ENCODE measurements around the gene BIK.

BIK gene

GRCh38 chr22:43171019-43171491 is 60.5 kb downstream of the BIK start:
- Histone ChIP-seq H3K9me3 (ENCODE audit: control insufficient read depth, low read length) (no peaks in the 10 kb centered on the region), H3K9ac (ENCODE audit: low read length) (peak overlapping the region; percentile 58), H3K4me1 (ENCODE audit: control insufficient read depth, insufficient read depth, low read length) (peaks cover 53% of the 10 kb centered on the region), H3K4me3 (ENCODE audit: low read length) (peak overlapping the region; percentile 42), H3K36me3 (ENCODE audit: control insufficient read depth, insufficient read depth, low read length) (peaks cover 22% of the 10 kb centered on the region), H3K27me3 (ENCODE audit: control insufficient read depth, insufficient read depth, low read length) (no peaks in the 10 kb centered on the region)

- Histone ChIP-seq H3K36me3 (ENCODE audit: control insufficient read depth, insufficient read depth, low read length) (peaks cover 22% of the 10 kb centered on the region), H3K9me3 (ENCODE audit: control insufficient read depth, low read length) (no peaks in the 10 kb centered on the region), H3K4me3 (ENCODE audit: low read length) (peak overlapping the region; percentile 42), H3K27me3 (ENCODE audit: control insufficient read depth, insufficient read depth, low read length) (no peaks in the 10 kb centered on the region), H3K4me1 (ENCODE audit: control insufficient read depth, insufficient read depth, low read length) (peaks cover 53% of the 10 kb centered on the region), H3K9ac (ENCODE audit: low read length) (peak overlapping the region; percentile 58)
These were observed 61.1 kb downstream of the BIK start for GRCh38 chr22:43171607-43172006.

DNA sequence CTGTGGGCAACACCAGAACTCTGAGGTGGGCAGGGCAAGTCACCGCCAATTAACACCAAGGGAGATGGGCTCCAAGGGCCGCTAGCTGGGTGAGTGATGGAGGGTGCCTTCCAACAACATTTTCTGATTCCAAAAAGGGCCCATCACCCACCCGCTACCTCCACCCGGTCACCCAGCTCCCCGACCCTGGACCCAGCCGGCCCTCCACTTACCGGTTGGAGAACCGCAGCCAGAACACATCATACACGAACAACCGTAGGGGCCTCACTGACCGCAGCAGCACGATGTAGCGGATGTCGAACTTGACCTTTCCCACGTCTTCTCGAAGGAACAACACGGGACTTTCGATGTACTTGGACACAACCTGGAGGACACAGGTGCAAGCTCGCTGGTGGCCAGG is 61.6 kb downstream of the BIK start:
- no peak overlapping the region for H3K9ac ChIP-seq (ENCODE audit: low read length)
- no peaks in the 10 kb centered on the region for H3K27me3 ChIP-seq (ENCODE audit: control insufficient read depth, insufficient read depth, low read length)
- H3K36me3 ChIP-seq (ENCODE audit: control insufficient read depth, insufficient read depth, low read length): peaks cover 22% of the 10 kb centered on the region
- H3K9me3 ChIP-seq (ENCODE audit: control insufficient read depth, low read length): no peaks in the 10 kb centered on the region
- H3K4me3 ChIP-seq (ENCODE audit: low read length): no peak overlapping the region
- peaks cover 53% of the 10 kb centered on the region for H3K4me1 ChIP-seq (ENCODE audit: control insufficient read depth, insufficient read depth, low read length)

DNA sequence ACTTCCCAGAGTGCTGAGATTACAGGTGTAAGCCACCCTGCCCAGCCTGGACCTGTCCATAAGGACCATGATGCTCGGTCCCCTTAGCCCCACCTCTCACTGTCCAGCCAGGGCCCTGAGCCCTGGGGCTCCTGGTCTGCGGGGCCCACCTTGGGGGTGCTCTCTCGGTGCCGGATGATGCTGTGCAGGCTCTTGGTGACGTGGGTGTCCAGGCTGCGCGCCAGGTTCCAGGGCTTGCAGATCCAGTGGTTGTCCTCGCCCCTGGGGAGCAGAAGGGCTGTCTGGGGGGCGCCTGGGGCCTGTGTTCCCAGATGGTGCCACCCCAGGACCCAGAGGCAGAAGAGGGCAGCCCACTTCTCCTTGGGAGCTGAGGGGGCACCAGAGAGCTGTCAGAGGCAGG is 63.0 kb downstream of the BIK start:
- Histone ChIP-seq H3K4me3 (ENCODE audit: low read length) (no peak overlapping the region), H3K9me3 (ENCODE audit: control insufficient read depth, low read length) (no peaks in the 10 kb centered on the region), H3K27me3 (ENCODE audit: control insufficient read depth, insufficient read depth, low read length) (no peaks in the 10 kb centered on the region), H3K9ac (ENCODE audit: low read length) (no peak overlapping the region), H3K36me3 (ENCODE audit: control insufficient read depth, insufficient read depth, low read length) (peaks cover 14% of the 10 kb centered on the region), H3K4me1 (ENCODE audit: control insufficient read depth, insufficient read depth, low read length) (peaks cover 48% of the 10 kb centered on the region)

- Histone ChIP-seq H3K9ac (ENCODE audit: low read length) (no peak overlapping the region), H3K4me1 (ENCODE audit: control insufficient read depth, insufficient read depth, low read length) (peaks cover 44% of the 10 kb centered on the region), H3K4me3 (ENCODE audit: low read length) (no peak overlapping the region), H3K36me3 (ENCODE audit: control insufficient read depth, insufficient read depth, low read length) (peaks cover 16% of the 10 kb centered on the region), H3K27me3 (ENCODE audit: control insufficient read depth, insufficient read depth, low read length) (no peaks in the 10 kb centered on the region), H3K9me3 (ENCODE audit: control insufficient read depth, low read length) (no peaks in the 10 kb centered on the region)
These were observed 63.6 kb downstream of the BIK start for GRCh38 chr22:43173976-43174720.

DNA sequence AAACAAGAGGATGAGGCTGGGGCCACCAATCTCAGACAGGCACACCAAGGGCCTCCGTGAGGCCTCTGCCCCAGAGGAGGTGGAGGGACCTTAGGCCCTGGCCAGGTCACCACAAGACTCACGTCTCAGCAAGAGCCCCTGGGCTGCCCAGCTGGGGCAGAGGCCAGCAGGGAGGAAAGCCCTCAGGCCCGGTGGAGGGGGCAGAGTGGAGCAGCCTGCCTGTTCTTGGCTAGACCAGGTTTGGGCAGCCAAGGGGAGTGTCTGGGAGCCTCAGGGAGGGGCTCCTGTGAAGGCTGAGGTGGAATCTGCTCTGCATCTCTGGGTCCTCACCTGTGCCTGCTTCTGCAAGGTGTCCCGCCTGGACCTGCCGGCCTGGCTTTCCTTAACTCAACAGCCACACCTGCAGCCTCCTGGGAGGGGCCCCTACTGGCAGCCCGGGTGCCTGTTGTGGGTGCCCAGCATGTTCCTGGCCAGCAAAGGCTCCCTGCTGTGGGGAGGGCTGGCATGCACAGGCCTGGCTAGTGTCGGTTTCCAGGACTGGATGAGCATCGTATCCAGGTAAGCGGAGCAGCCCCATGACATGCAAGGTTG is 64.5 kb downstream of the BIK start:
- Histone ChIP-seq H3K9ac (ENCODE audit: low read length) (no peak overlapping the region), H3K4me1 (ENCODE audit: control insufficient read depth, insufficient read depth, low read length) (peaks cover 35% of the 10 kb centered on the region), H3K4me3 (ENCODE audit: low read length) (no peak overlapping the region), H3K36me3 (ENCODE audit: control insufficient read depth, insufficient read depth, low read length) (peaks cover 11% of the 10 kb centered on the region), H3K27me3 (ENCODE audit: control insufficient read depth, insufficient read depth, low read length) (no peaks in the 10 kb centered on the region), H3K9me3 (ENCODE audit: control insufficient read depth, low read length) (no peaks in the 10 kb centered on the region)

- H3K9ac ChIP-seq (ENCODE audit: low read length): no peak overlapping the region
- no peaks in the 10 kb centered on the region for H3K9me3 ChIP-seq (ENCODE audit: control insufficient read depth, low read length)
- peaks cover 26% of the 10 kb centered on the region for H3K4me1 ChIP-seq (ENCODE audit: control insufficient read depth, insufficient read depth, low read length)
- H3K4me3 ChIP-seq (ENCODE audit: low read length): no peak overlapping the region
- H3K27me3 ChIP-seq (ENCODE audit: control insufficient read depth, insufficient read depth, low read length): no peaks in the 10 kb centered on the region
- peaks cover 11% of the 10 kb centered on the region for H3K36me3 ChIP-seq (ENCODE audit: control insufficient read depth, insufficient read depth, low read length)
These were observed 65.5 kb downstream of the BIK start for GRCh38 chr22:43176090-43176489.

DNA sequence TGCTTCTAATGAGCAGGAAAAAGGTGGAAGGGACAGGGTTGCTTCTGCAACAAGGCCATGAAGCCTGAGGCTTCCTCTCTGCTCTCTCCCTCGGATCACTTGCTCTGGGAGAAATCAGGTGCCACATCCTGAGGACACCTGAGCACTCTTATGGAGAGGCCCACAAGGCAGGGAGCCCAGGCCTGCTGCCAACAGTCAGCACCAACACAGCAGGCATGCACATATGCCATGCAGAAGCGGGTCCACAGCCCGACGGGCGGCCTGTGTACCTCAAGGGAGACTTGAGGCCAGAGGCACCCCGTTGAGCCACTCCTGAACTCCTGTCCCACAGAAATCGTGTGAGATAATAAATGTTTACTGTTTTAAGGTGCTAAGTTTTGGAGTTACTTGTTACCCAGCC is 66.9 kb downstream of the BIK start:
- peaks cover 13% of the 10 kb centered on the region for H3K36me3 ChIP-seq (ENCODE audit: control insufficient read depth, insufficient read depth, low read length)
- no peak overlapping the region for H3K4me3 ChIP-seq (ENCODE audit: low read length)
- H3K4me1 ChIP-seq (ENCODE audit: control insufficient read depth, insufficient read depth, low read length): peaks cover 12% of the 10 kb centered on the region
- no peaks in the 10 kb centered on the region for H3K27me3 ChIP-seq (ENCODE audit: control insufficient read depth, insufficient read depth, low read length)
- no peak overlapping the region for H3K9ac ChIP-seq (ENCODE audit: low read length)
- H3K9me3 ChIP-seq (ENCODE audit: control insufficient read depth, low read length): no peaks in the 10 kb centered on the region
